Fibroblast of villous mesenchyme (primary cell): ENCODE results near the gene CDH26. TPM values are rescaled to one million over a fixed set of nuclear protein-coding genes. Genes with fewer than 3 reads are reported as not detected.

ENCODE experiments used
- DNase-seq: peaks from one replicate; pipeline ENCODE4 v3.0.0-alpha.2; 2010; ENCODE audit warnings: low read depth
- H3K4me3 ChIP-seq: 2 replicates; pipeline ENCODE4 v1.5.1; 2011; ENCODE audit warnings: low read depth, mild to moderate bottlenecking, low read length
- total RNA-seq: library from RNA; depleted of rRNA; stranded (reverse); fragments of >200 nt; gene quantifications from 2 replicates; pipeline ENCODE4 v1.2.3, GENCODE V29; 2012
- TF ChIP-seq, protein P1 (sequence below): IDR thresholded peaks from 2 replicates; pipeline ENCODE4 v1.5.1; 2012; ENCODE audit warnings: low read depth, mild to moderate bottlenecking, low read length; ENCODE audit not compliant: insufficient read depth

CDH26 gene
- total RNA-seq, 1 donor = 0.86 TPM

DNA sequence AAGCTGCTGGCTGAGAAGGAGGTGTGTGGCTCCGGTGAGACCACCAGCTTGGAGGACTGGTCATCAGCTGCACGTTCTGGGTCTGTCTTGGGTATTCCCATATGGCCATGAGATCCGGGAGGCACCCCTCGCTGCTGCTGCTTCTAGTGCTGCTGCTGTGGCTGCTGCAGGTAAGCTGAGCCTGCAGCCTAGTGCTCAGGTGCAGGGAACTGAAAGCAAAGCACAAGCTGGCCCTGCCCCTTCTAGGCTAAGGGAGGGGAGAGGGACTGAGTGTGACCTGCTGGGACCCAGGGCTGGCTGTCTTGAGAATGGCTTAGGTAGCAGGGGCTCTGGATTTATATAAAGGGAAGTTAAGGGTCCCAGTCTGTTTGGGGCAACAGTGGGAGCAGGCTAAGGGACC is 403 bp downstream of the CDH26 start:
- no peak overlapping the region for H3K4me3 ChIP-seq
- TF ChIP-seq, protein P1, sequence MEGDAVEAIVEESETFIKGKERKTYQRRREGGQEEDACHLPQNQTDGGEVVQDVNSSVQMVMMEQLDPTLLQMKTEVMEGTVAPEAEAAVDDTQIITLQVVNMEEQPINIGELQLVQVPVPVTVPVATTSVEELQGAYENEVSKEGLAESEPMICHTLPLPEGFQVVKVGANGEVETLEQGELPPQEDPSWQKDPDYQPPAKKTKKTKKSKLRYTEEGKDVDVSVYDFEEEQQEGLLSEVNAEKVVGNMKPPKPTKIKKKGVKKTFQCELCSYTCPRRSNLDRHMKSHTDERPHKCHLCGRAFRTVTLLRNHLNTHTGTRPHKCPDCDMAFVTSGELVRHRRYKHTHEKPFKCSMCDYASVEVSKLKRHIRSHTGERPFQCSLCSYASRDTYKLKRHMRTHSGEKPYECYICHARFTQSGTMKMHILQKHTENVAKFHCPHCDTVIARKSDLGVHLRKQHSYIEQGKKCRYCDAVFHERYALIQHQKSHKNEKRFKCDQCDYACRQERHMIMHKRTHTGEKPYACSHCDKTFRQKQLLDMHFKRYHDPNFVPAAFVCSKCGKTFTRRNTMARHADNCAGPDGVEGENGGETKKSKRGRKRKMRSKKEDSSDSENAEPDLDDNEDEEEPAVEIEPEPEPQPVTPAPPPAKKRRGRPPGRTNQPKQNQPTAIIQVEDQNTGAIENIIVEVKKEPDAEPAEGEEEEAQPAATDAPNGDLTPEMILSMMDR = no peak
- DNase-seq = no peak

GRCh38 chr20:59961423-59961822 is 3.2 kb downstream of the CDH26 start:
- TF ChIP-seq, protein P1 = no peak
- no peak for DNase-seq
- no peak overlapping the region for H3K4me3 ChIP-seq

DNA sequence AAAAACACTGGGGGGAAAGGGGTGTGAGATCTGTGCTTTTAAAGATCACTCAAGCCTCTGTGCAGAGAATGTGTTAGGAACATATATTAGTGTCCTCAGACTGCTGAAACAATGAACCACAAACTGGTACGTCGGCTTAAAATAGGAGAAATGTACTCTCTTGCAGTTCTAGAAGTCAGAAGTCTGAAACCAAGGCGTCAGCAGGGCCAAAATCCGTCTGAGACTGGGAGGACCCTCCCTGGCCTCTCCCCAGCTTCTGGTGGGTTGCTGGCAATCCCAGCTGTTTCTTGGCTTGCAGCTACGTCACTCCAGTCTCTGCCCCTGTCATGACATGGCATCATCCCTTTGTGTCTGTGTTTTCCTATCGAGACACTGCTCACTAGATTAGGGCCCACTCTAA is 3.9 kb downstream of the CDH26 start:
- TF ChIP-seq, protein P1 = no peak
- no peak for DNase-seq
- H3K4me3 ChIP-seq = no peak overlapping the region

- TF ChIP-seq, protein P1 = no peak
- DNase-seq = no peak
- H3K4me3 ChIP-seq = no peak overlapping the region
These were observed 8.2 kb downstream of the CDH26 start for GRCh38 chr20:59966428-59966827.

DNA sequence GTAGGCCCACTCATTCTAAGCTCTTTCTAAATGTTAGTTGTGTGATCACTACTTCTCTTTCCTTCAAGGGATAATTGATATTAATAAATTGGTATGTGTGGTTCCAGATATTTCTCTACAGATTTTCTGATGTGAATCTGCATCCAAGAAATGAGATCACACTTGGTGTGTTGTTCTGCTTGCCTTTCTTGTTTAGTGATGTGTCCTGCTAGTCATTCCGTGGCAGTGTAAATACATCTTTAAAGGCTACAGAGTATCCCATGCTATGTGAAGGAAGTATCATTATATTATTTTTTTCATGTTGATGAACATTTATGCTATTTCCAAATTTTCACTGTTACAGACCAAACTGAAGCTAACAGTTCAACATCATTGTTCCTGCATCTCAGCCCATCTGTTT is 13.2 kb downstream of the CDH26 start:
- H3K4me3 ChIP-seq = no peak overlapping the region
- TF ChIP-seq, protein P1 = no peak
- DNase-seq = no peak

DNA sequence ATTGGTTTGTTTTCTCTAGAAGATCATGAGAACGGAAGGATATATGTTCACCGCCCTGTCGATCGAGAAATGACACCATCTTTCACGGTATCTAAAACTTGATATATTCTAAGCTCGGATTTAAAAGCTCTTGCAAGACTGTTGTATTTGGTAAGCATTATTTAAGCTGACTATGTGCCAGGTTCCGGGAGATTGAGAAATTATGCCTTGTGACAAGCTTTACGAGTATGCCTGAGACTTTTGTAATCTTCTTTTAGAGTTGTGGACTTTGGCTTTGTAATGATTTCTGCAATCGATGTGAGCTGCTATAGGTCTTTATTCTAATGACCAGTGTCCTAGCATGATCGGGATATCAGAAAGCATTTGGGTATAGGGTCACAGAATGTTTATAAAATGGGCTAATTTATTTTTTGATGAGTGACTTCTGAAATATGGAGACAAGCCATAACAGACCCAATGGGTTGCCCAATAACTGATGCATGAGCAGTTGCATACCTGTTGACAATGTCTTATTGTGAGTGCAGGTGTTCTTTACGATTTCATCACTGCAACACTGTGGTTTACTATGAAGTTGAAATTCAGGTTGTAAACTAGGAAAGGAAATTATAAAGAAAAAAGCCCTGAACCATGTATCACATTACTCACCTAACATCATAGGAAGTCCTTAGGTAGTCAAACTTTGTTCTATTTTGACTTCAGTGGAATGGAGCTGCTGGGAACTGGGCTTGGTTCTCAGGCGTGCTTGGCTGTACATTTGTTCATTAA is 14.0 kb downstream of the CDH26 start:
- DNase-seq = no peak
- TF ChIP-seq, protein P1 = no peak
- no peak overlapping the region for H3K4me3 ChIP-seq
